Keratinocyte (primary cell): ENCODE data around the gene TBC1D30. TPM values are rescaled to one million over a fixed set of nuclear protein-coding genes. Genes with fewer than 3 reads are reported as not detected.

Experiments
- DNase-seq: peaks from one replicate; pipeline ENCODE4 v3.0.0-alpha.2; 2011; ENCODE audit warnings: low read depth, missing footprints, low spot score
- FAIRE-seq: peaks from 2 replicates; lab custom pipeline; 2011; peaks lifted over from hg19 to GRCh38; lab: Jason Lieb, UNC
- H2AFZ ChIP-seq: 2 replicates; pipeline ENCODE4 v1.6.0; 2012; ENCODE audit warnings: low read length, control low read depth, inconsistent platforms; ENCODE audit not compliant: control insufficient read depth
- H3K27ac ChIP-seq: 2 replicates; pipeline ENCODE4 v1.5.1; 2011; ENCODE audit warnings: low read length; ENCODE audit not compliant: control insufficient read depth, insufficient read depth
- H3K27me3 ChIP-seq: 3 replicates; pipeline ENCODE4 v1.6.0; 2011; ENCODE audit warnings: low read length; ENCODE audit not compliant: control insufficient read depth, insufficient read depth; ENCODE audit errors: extremely low read depth
- H3K36me3 ChIP-seq, 2 experiments: 2 replicates in 1 of 2; 3 replicates in 1 of 2; pipeline ENCODE4 v1.5.1; 2011; ENCODE audit warnings: low read length in 2 of 2, mild to moderate bottlenecking in 1 of 2; ENCODE audit not compliant: control insufficient read depth in 2 of 2, insufficient read depth in 2 of 2; ENCODE audit errors: extremely low read depth in 1 of 2
- H3K4me1 ChIP-seq: 3 replicates; pipeline ENCODE4 v1.5.1; 2011; ENCODE audit warnings: low read length; ENCODE audit not compliant: control insufficient read depth, insufficient read depth; ENCODE audit errors: extremely low read depth
- H3K4me2 ChIP-seq: 3 replicates; pipeline ENCODE4 v1.6.0; 2011; ENCODE audit warnings: low read depth, low read length; ENCODE audit not compliant: control insufficient read depth, insufficient read depth; ENCODE audit errors: extremely low read depth
- H3K4me3 ChIP-seq, 3 experiments: fragments of 200-600 bp in 1 of 3; sonication (generic) in 1 of 3; 2 replicates in 2 of 3; 3 replicates in 1 of 3; pipeline ENCODE4 v1.5.1; 2011 to 2016; ENCODE audit warnings: low read length in 3 of 3, mild to moderate bottlenecking in 3 of 3, control low read depth in 2 of 3, inconsistent platforms in 1 of 3, low read depth in 1 of 3, mixed read lengths in 1 of 3, mixed run types in 1 of 3, moderate library complexity in 1 of 3; ENCODE audit not compliant: control insufficient read depth in 2 of 3, insufficient read depth in 2 of 3; ENCODE audit errors: extremely low read depth in 1 of 3
- H3K79me2 ChIP-seq: 2 replicates; pipeline ENCODE4 v1.6.0; 2012; ENCODE audit warnings: low read length; ENCODE audit not compliant: control insufficient read depth, insufficient read depth
- H3K9ac ChIP-seq: 3 replicates; pipeline ENCODE4 v1.6.0; 2011; ENCODE audit warnings: low read length; ENCODE audit not compliant: control insufficient read depth, insufficient read depth; ENCODE audit errors: extremely low read depth
- H3K9me1 ChIP-seq: 3 replicates; pipeline ENCODE4 v1.6.0; 2011; ENCODE audit warnings: low read length; ENCODE audit not compliant: control insufficient read depth, insufficient read depth; ENCODE audit errors: extremely low read depth
- H3K9me3 ChIP-seq: 2 replicates; pipeline ENCODE4 v1.5.1; 2012; ENCODE audit warnings: low read depth, low read length; ENCODE audit not compliant: control insufficient read depth
- H4K20me1 ChIP-seq: 3 replicates; pipeline ENCODE4 v1.6.0; 2011; ENCODE audit warnings: low read length; ENCODE audit not compliant: control insufficient read depth, insufficient read depth; ENCODE audit errors: extremely low read depth
- CTCF ChIP-seq, 3 experiments: IDR thresholded peaks in 1 of 3; conservative IDR thresholded peaks in 1 of 3; optimal IDR thresholded peaks in 1 of 3; 2 replicates in 2 of 3; 3 replicates in 1 of 3; pipeline versions ENCODE3 to v1.5.1; 2011; ENCODE audit warnings: low read length in 3 of 3, mild to moderate bottlenecking in 3 of 3, moderate library complexity in 2 of 3, control low read depth in 1 of 3, inconsistent platforms in 1 of 3; ENCODE audit not compliant: insufficient read depth in 2 of 3; ENCODE audit errors: extremely low read depth in 1 of 3
- EZH2 ChIP-seq: IDR thresholded peaks from one replicate; pipeline ENCODE4 v1.6.1; 2012; ENCODE audit warnings: inconsistent platforms, mild to moderate bottlenecking, low read length, moderate library complexity
- dilution Hi-C: fragments of 300-500 bp; cut with MboI; formaldehyde crosslinking; loops from one replicate; pipeline ENCODE4 v1.7.0; 2020; ENCODE audit warnings: low sequenced_read_pairs; ENCODE audit not compliant: extremely low pct_ligation_motif_present
- polyA plus RNA-seq, 5 experiments: library from polyadenylated mRNA; depleted of rRNA in 3 of 5; stranded (reverse) in 3 of 5; stranded (forward) in 1 of 5; unstranded in 1 of 5; fragments of >200 nt; gene quantifications; 1 replicate in 1 of 5; 2 replicates in 3 of 5; 3 replicates in 1 of 5; pipeline versions ENCODE4 v1.2.1 to v1.2.3, GENCODE V29; 2011 to 2012; ENCODE audit warnings: missing spikeins in 2 of 5, low read depth in 1 of 5, low replicate concordance in 1 of 5

TBC1D30 gene
- polyA plus RNA-seq, 1 donor (not counting 4 experiments of a cell fraction or from before 2014, with no cell fraction given) = 0.50 TPM

GRCh38 chr12:64889434-64890216 lies 65.2 kb downstream of the TBC1D30 start:
- TF ChIP-seq CTCF (optimal IDR thresholded peaks at IDR 0.05 in 1 of 3, IDR thresholded peaks at IDR 0.05 in 1 of 3, conservative IDR thresholded peaks at IDR 0.05 in 1 of 3; ENCODE audit: extremely low read depth in 1 of 3, insufficient read depth in 2 of 3, low read length in 3 of 3) (no peak), EZH2 (peak; percentile 46)
- H3K4me2 ChIP-seq = no peak overlapping the region
- H3K79me2 ChIP-seq = no peaks in the 10 kb centered on the region
- H3K27ac ChIP-seq = no peak overlapping the region
- H3K9me1 ChIP-seq = no peaks in the 10 kb centered on the region
- FAIRE-seq (no peak), DNase-seq (no peak)
- H3K9me3 ChIP-seq = no peaks in the 10 kb centered on the region
- no peak overlapping the region for H3K4me3 ChIP-seq
- no peaks in the 10 kb centered on the region for H3K36me3 ChIP-seq
- no peak overlapping the region for H2AFZ ChIP-seq
- no peaks in the 10 kb centered on the region for H4K20me1 ChIP-seq
- dilution Hi-C loops = no loop called here
- H3K4me1 ChIP-seq = no peaks in the 10 kb centered on the region
- no peak overlapping the region for H3K9ac ChIP-seq
- H3K27me3 ChIP-seq = peaks cover 10% of the 10 kb centered on the region

GRCh38 chr12:64890873-64891468 lies 66.5 kb downstream of the TBC1D30 start:
- FAIRE-seq = peak; percentile 72
- dilution Hi-C loops = no loop called here
- peak; percentile 23 for DNase-seq

More at GRCh38 chr12:64890873-64891468, 66.5 kb downstream of the TBC1D30 start:
- Histone ChIP-seq H3K36me3 (no peaks in the 10 kb centered on the region), H3K4me1 (no peaks in the 10 kb centered on the region), H4K20me1 (no peaks in the 10 kb centered on the region), H3K9me3 (no peaks in the 10 kb centered on the region), H3K9me1 (no peaks in the 10 kb centered on the region), H3K4me2 (no peak overlapping the region), H3K79me2 (no peaks in the 10 kb centered on the region), H3K27me3 (peaks cover 18% of the 10 kb centered on the region), H3K4me3 (no peak overlapping the region), H3K9ac (no peak overlapping the region), H3K27ac (no peak overlapping the region), H2AFZ (no peak overlapping the region)
- TF ChIP-seq EZH2 (no peak), CTCF (optimal IDR thresholded peaks at IDR 0.05 in 1 of 3, IDR thresholded peaks at IDR 0.05 in 1 of 3, conservative IDR thresholded peaks at IDR 0.05 in 1 of 3; ENCODE audit: extremely low read depth in 1 of 3, insufficient read depth in 2 of 3, low read length in 3 of 3) (peak in 2 of 3 experiments; percentile 55 to 66)
